ENCODE measurements around the gene TOE1. TPM values are rescaled to one million over a fixed set of nuclear protein-coding genes. Genes with fewer than 3 reads are reported as not detected.

The TOE1 gene
- total RNA-seq, 2 experiments from 2014 or later: 22.1 to 30.2 TPM

- Histone ChIP-seq H4K20me1 (ENCODE audit: insufficient read depth, low read length) (no peaks in the 10 kb centered on the region), H3K9me2 (ENCODE audit: insufficient read depth, low read length) (no peaks in the 10 kb centered on the region), H3K4me2 (ENCODE audit: low read length) (peak within 1 kb of the TSS; percentile 86), H3K9me3 (ENCODE audit: low read length) (no peaks in the 10 kb centered on the region), H3K36me3 (ENCODE audit: insufficient read depth, low read length) (peaks cover 7% of the 10 kb centered on the region), H2AFZ (ENCODE audit: low read length) (peak within 1 kb of the TSS; percentile 23; the same call in 1 of the 2 replicates), H3K27ac (ENCODE audit: low read depth, low read length, poor library complexity, severe bottlenecking) (peak within 1 kb of the TSS; percentile 57), H3K4me1 (ENCODE audit: insufficient read depth, low read length, poor library complexity, severe bottlenecking) (peaks cover 34% of the 10 kb centered on the region), H3K4me3 (ENCODE audit: low read depth, low read length, poor library complexity, severe bottlenecking) (peak within 1 kb of the TSS; percentile 71), H3K79me2 (ENCODE audit: insufficient read depth, low read depth, low read length) (peaks cover 7% of the 10 kb centered on the region; the same call in 1 of the 2 replicates)
- ChIA-PET CTCF (ENCODE audit: unreplicated experiment) (interaction anchor here (0.6 kb wide), 1 partner anchor 24 kb away, joined by 7 read pairs; no protein-coding TSS in a partner anchor), POLR2A (interaction anchor here (0.6 to 7.5 kb wide), 11 partner anchors 9 to 172 kb away, joined by 3 to 45 read pairs (median 3); partner anchors contain the start of genes MUTYH and TOE1)
- intact Hi-C loops (cut with micrococcal nuclease; ENCODE audit: unreplicated experiment): loop anchor here (2.0 kb wide), 1 partner anchor 22 kb away; no protein-coding TSS in a partner anchor
- DNase-seq (ENCODE audit: low spot score): peak; percentile 84
- TF ChIP-seq EZH2phosphoT487 (IDR thresholded peaks at IDR 0.05; ENCODE audit: borderline replicate concordance, low read depth, low read length) (no peak), CTCF (conservative IDR thresholded peaks at IDR 0.05; ENCODE audit: low read length) (peak; percentile 43; the same call in 1 of the 2 replicates)
- no TSS peak for BruUV-seq (replicated peaks)
Observed at GRCh38 chr1:45326627-45327623, 13.0 kb upstream of the TOE1 start, which contains the start of gene HPDL. Gene HPDL, plus strand, starts transcription at chr1:45326895. Its CDS starts 254 bp downstream, at chr1:45327149.

- intact Hi-C loops (cut with micrococcal nuclease; ENCODE audit: unreplicated experiment): loop anchor here (1.0 to 2.0 kb wide), 2 partner anchors 11 to 23 kb away; no protein-coding TSS in a partner anchor
- H3K4me3 ChIP-seq (ENCODE audit: low read depth, low read length, poor library complexity, severe bottlenecking): peak overlapping the region; percentile 71
- peaks cover 12% of the 10 kb centered on the region for H3K36me3 ChIP-seq (ENCODE audit: insufficient read depth, low read length)
- peak overlapping the region; percentile 86 for H3K4me2 ChIP-seq (ENCODE audit: low read length)
- H2AFZ ChIP-seq (ENCODE audit: low read length): peak overlapping the region; percentile 23; the same call in 1 of the 2 replicates
- H3K9me3 ChIP-seq (ENCODE audit: low read length): no peaks in the 10 kb centered on the region
- no peak for TF ChIP-seq EZH2phosphoT487 (IDR thresholded peaks at IDR 0.05; ENCODE audit: borderline replicate concordance, low read depth, low read length)
- peak; percentile 42 for TF ChIP-seq CTCF (conservative IDR thresholded peaks at IDR 0.05; ENCODE audit: low read length)
- DNase-seq (ENCODE audit: low spot score): peak; percentile 62
- CTCF ChIA-PET (ENCODE audit: unreplicated experiment): interaction anchor here (0.6 kb wide), 2 partner anchors 25 to 194 kb away, joined by 3 to 7 read pairs; partner anchors contain the start of gene PRDX1
- BruUV-seq (replicated peaks): no TSS peak
- POLR2A ChIA-PET: interaction anchor here (0.8 to 7.5 kb wide), 9 partner anchors 8 to 316 kb away, joined by 3 to 45 read pairs (median 4); partner anchors contain the start of genes HECTD3, MUTYH, TOE1 and UROD
- peak overlapping the region; percentile 57 for H3K27ac ChIP-seq (ENCODE audit: low read depth, low read length, poor library complexity, severe bottlenecking)
- peaks cover 34% of the 10 kb centered on the region for H3K4me1 ChIP-seq (ENCODE audit: insufficient read depth, low read length, poor library complexity, severe bottlenecking)
- H4K20me1 ChIP-seq (ENCODE audit: insufficient read depth, low read length): no peaks in the 10 kb centered on the region
- no peaks in the 10 kb centered on the region for H3K9me2 ChIP-seq (ENCODE audit: insufficient read depth, low read length)
- H3K79me2 ChIP-seq (ENCODE audit: insufficient read depth, low read depth, low read length): peaks cover 7% of the 10 kb centered on the region; the same call in 1 of the 2 replicates
Observed at GRCh38 chr1:45327644-45328515, 12.1 kb upstream of the TOE1 start.

Data from OCI-LY7 (cell line).